H1 (cell line): Measurements from ENCODE around the gene ZNG1A. TPM values are rescaled to one million over a fixed set of nuclear protein-coding genes. Genes with fewer than 3 reads are reported as not detected.

ENCODE experiments used
- polyA plus RNA-seq, 7 experiments: library from polyadenylated mRNA; depleted of rRNA in 3 of 7; stranded (reverse) in 5 of 7; unstranded in 2 of 7; fragments of >200 nt in 5 of 7; fragments of 200-250 nt in 2 of 7; gene quantifications; 1 replicate in 5 of 7; 2 replicates in 1 of 7; 4 replicates in 1 of 7; pipeline versions ENCODE4 v1.2.1 to v1.2.3, GENCODE V29; 2011 to 2013; ENCODE audit warnings: missing spikeins in 2 of 7, mixed read lengths in 2 of 7
- total RNA-seq: library from RNA; stranded (reverse); fragmentation: NEBNext Ultra II Directional; extraction: Animal tissue kit (Norgen Biotek cat#: 25700); gene quantifications from 2 replicates; pipeline ENCODE4 v1.2.1, GENCODE V29; 2021

Gene ZNG1A
- total and polyA plus RNA-seq, 2 of the 8 experiments (the other 6 are each of a cell fraction or from before 2014, with no cell fraction given), result 18.2 to 46.5 TPM

Other genes with a start within 250 kb of the ZNG1A start
- gene WASHC1, start 149.6 kb downstream of the ZNG1A start, total RNA-seq, result 10.0 and 10.2 TPM in 2 replicates
- gene WASHC1, start 149.6 kb downstream of the ZNG1A start, polyA plus RNA-seq (2011; rRNA removed), result 6.4 and 9.5 TPM in 2 replicates
- gene FOXD4, start 60.6 kb downstream of the ZNG1A start, total RNA-seq, result 0.25 TPM in 1 of 2 replicates, not detected in the other
- 0.03 and 0.08 TPM in 2 replicates for gene FOXD4, start 60.6 kb downstream of the ZNG1A start, polyA plus RNA-seq (2011; rRNA removed)
- gene DOCK8, start 35.8 kb upstream of the ZNG1A start, total RNA-seq, result 1.4 and 2.0 TPM in 2 replicates
- gene DOCK8, start 35.8 kb upstream of the ZNG1A start, polyA plus RNA-seq (2011; rRNA removed), result 0.57 and 0.67 TPM in 2 replicates